Testis (tissue), 3 donors: ENCODE results near the gene PAXIP1. TPM values are rescaled to one million over a fixed set of nuclear protein-coding genes. Genes with fewer than 3 reads are reported as not detected.
"Not testable (repeated sequence)": the region's sequence is repeated elsewhere in the genome, so short reads cannot be mapped to it uniquely, and the experiment has no call there.

Source experiments
- DNase-seq: peaks from one replicate; pipeline ENCODE4 v3.0.0-alpha.2; 2019
- H3K27ac ChIP-seq, 2 donors: fragments of 200-600 bp; sonication (generic); one replicate each; pipeline ENCODE4 v1.5.1; 2019
- H3K27me3 ChIP-seq: fragments of 200-600 bp; sonication (generic); one replicate; pipeline ENCODE4 v1.5.1; 2019
- H3K36me3 ChIP-seq: fragments of 200-600 bp; sonication (generic); one replicate; pipeline ENCODE4 v1.5.1; 2017; ENCODE audit warnings: low read depth; ENCODE audit errors: missing control alignments
- H3K4me1 ChIP-seq: fragments of 200-600 bp; sonication (generic); one replicate; pipeline ENCODE4 v1.5.1; 2019
- H3K4me3 ChIP-seq, 2 donors: fragments of 200-600 bp; sonication (generic); one replicate each; pipeline ENCODE4 v1.5.1; 2017 to 2019
- H3K9me3 ChIP-seq: fragments of 200-600 bp; sonication (generic); one replicate; pipeline ENCODE4 v1.5.1; 2017
- POLR2A ChIP-seq: fragments of 450-650 bp; IDR thresholded peaks from one replicate; pipeline ENCODE4 v1.6.1; 2017; ENCODE audit warnings: antibody characterized with exemption, mild to moderate bottlenecking, moderate library complexity
- WGBS, 2 donors: methylation state at CpG; one replicate each; pipeline ENCODE4 v1.1.5; 2018; 5-methylcytosine and 5-hydroxymethylcytosine counted together
- intact Hi-C: fragments of 100-400 bp; cut with DNase I; formaldehyde crosslinking; loops from one replicate; pipeline ENCODE4 v1.15.1; 2023; ENCODE audit warnings: low total_unique reads
- polyA plus RNA-seq: library from polyadenylated mRNA; stranded (reverse); fragments of 350-450 nt; fragmentation: Illumina TruSeq; extraction: RNeasy Lipid Tissue Mini Kit (QIAGEN cat#74804); gene quantifications from one replicate; pipeline ENCODE4 v1.2.3, GENCODE V29; 2014; ENCODE audit warnings: low read depth, low replicate concordance; ENCODE audit not compliant: insufficient read depth
- total RNA-seq, 2 donors: library from RNA; depleted of rRNA; stranded (reverse); fragments of >200 nt; gene quantifications; one replicate each; pipeline ENCODE4 v1.2.3, GENCODE V29; 2016
- TF ChIP-seq, protein P1 (sequence below), 3 experiments: fragments of 450-650 bp in 2 of 3; fragments of 200-600 bp in 1 of 3; sonication (generic) in 1 of 3; IDR thresholded peaks; one replicate each; pipeline ENCODE4 v1.5.1; 2016 to 2019; ENCODE audit warnings: antibody characterized with exemption in 3 of 3, mild to moderate bottlenecking in 2 of 3, moderate library complexity in 1 of 3

PAXIP1 gene
- total and polyA plus RNA-seq, 3 donors from 2014 or later, result 24.2 to 39.4 (median 37.2) TPM

DNA sequence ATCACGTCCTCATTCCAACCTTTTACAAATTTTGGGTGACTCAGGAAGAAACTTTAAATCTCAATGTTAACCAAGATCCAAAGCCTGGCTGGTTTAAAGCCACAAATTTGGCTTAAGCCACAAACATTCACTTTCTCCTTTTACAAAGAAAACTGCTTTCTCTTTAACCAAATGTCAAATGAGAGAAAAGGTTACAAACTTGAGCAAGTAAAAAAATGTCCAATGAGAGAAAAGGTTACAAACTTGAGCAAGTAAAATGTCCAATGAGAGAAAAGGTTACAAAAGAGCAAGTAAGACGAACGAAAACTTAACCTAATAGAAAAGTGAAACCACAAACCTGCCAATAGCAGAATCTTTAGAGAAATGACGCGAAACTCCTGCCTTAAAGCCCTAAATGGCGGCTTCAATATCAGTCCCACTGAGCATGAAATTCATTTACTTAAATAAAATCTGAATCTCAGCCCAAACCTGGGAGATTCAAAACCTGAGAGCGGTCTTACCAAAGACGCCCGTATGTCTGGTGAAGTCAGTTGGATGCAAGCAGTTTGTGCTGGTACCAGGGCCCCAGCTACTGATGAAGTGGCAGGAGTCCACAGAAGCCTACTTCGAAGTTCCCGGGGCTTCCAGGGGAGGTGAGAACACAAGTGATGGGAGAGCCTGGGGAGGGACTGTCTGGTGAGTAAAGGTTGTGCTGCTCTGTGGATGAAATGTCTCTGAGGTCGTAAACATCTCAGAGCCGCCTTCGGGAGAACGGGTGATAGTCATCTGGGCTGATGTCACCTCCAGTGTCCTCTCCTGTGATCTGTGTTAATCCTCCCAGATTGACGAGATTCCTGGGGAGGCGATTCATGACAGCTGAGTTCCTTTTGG, 74.6 kb downstream of the PAXIP1 start:
- Histone ChIP-seq H3K9me3 (no peaks in the 10 kb centered on the region), H3K4me3 (peak overlapping the region; percentile 55 to 67), H3K27me3 (no peaks in the 10 kb centered on the region), H3K4me1 (peaks cover 5% of the 10 kb centered on the region), H3K36me3 (no peaks in the 10 kb centered on the region), H3K27ac (peak overlapping the region; percentile 87 to 91)
- peak; percentile 56 for DNase-seq
- TF ChIP-seq, protein P1, sequence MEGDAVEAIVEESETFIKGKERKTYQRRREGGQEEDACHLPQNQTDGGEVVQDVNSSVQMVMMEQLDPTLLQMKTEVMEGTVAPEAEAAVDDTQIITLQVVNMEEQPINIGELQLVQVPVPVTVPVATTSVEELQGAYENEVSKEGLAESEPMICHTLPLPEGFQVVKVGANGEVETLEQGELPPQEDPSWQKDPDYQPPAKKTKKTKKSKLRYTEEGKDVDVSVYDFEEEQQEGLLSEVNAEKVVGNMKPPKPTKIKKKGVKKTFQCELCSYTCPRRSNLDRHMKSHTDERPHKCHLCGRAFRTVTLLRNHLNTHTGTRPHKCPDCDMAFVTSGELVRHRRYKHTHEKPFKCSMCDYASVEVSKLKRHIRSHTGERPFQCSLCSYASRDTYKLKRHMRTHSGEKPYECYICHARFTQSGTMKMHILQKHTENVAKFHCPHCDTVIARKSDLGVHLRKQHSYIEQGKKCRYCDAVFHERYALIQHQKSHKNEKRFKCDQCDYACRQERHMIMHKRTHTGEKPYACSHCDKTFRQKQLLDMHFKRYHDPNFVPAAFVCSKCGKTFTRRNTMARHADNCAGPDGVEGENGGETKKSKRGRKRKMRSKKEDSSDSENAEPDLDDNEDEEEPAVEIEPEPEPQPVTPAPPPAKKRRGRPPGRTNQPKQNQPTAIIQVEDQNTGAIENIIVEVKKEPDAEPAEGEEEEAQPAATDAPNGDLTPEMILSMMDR (IDR thresholded peaks at IDR 0.05), result no peak
- no peak for TF ChIP-seq POLR2A
- intact Hi-C loops, result no loop called here
- 0 to 8% methylated on average over 15 to 17 of the region's 17 CpGs for WGBS, 2 donors

DNA sequence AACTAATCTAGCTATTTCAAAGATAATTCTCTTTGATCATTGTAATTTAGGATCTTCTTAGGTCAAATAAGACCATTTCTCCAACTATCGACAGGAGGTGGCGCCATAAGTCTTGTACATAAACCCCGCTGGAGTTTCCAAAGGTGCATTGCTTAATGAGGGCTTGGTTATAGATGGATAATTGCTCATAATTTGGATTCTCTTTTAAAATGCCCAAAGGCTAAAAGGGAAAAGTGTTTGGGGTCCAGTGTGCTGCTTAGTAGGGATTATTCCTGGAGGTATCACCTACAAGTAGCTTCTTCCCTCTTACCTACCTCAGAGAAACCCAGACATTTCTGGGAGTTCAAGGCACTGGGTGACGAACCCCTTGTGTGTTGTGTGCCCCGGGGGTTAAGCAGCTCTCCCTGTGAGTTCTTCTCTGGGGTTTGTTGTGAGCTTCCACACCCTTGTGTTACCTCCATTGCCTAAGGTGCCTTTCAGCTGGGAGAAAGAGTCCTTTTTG, 75.2 kb downstream of the PAXIP1 start:
- TF ChIP-seq, protein P1 (IDR thresholded peaks at IDR 0.05), result peak; percentile 57 to 64 (median 61)
- TF ChIP-seq POLR2A, result no peak
- Histone ChIP-seq H3K9me3 (no peaks in the 10 kb centered on the region), H3K27ac (peak overlapping the region; percentile 87 to 91), H3K36me3 (no peaks in the 10 kb centered on the region), H3K27me3 (no peaks in the 10 kb centered on the region), H3K4me1 (peaks cover 5% of the 10 kb centered on the region), H3K4me3 (peak overlapping the region; percentile 55 to 67)
- intact Hi-C loops, result no loop called here
- 2 to 4% methylated on average over 5 of the region's 5 CpGs for WGBS, 2 donors
- DNase-seq, result peak; percentile 96

DNA sequence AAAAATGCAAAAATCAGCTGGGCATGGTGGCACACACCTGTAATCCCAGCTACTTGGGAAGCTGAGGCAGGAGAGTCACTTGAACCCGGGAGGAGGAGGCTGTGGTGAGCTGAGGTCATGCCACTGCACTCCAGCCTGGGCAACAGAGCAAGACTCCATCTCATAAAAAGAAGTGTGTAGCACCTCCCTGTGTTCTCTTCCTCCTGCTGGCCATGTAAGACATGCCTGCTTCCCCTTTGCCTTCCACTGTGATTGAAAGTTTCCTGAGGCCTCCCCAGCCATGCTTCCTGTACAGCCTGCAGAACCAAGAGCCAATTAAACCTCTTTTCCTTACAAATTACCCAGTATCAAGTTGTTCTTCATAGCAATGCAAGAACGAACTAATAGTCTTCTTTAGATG, 80.5 kb downstream of the PAXIP1 start:
- DNase-seq, H3K36me3 ChIP-seq, H3K27ac ChIP-seq, H3K4me1 ChIP-seq, H3K27me3 ChIP-seq, H3K9me3 ChIP-seq, intact Hi-C loops, H3K4me3 ChIP-seq: not testable (repeated sequence)
- WGBS, 2 donors, result 87 to 88% methylated on average over 2 of the region's 2 CpGs

DNA sequence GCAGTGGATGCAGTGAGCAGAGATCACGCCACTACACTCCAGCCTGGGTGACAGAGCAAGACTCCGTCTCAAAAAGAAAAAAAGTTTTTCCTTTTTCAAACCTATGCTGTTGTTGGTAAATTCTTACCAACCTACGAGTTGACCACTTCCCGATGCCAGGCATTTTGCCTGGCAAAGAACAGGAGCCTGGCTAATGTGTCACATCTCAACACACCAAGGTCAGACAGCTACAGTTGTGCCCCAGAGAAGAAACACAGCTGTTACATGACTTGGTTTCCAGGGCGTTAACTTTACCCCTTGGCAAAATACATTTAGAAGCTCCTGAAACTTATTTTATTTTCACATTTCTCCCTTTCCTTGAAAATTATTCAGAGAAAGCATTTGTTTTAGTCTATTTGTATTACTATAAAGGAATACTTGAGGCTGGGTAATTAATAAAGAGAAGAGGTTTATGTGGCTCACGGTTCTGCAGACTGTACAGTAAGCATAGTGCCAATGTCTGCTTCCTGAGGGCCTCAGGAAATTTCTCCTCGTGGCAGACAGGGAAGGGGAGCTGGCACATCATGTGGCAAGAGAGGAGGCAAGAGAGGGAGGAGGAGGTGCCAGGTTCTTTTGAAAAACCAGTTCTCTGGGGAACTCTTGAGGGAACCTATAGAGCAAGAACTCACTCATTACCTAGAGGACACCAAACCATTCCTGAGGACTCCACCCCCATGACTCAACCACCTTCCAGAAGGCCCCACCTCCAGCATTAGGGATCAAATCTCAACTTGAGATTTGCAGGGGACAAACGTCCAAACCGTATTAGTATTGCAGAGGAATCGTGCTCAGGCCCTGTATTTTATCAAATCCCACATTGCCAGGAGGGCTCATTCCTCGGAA, 83.3 kb downstream of the PAXIP1 start:
- DNase-seq, result no peak
- Histone ChIP-seq H3K36me3 (no peaks in the 10 kb centered on the region), H3K27ac (no peak overlapping the region), H3K4me1 (no peaks in the 10 kb centered on the region), H3K27me3 (no peaks in the 10 kb centered on the region), H3K4me3 (no peak overlapping the region), H3K9me3 (no peaks in the 10 kb centered on the region)
- intact Hi-C loops, result no loop called here
- 67 to 78% methylated on average over 11 of the region's 11 CpGs for WGBS, 2 donors
- TF ChIP-seq POLR2A, result no peak
- TF ChIP-seq, protein P1 (IDR thresholded peaks at IDR 0.05), result no peak

DNA sequence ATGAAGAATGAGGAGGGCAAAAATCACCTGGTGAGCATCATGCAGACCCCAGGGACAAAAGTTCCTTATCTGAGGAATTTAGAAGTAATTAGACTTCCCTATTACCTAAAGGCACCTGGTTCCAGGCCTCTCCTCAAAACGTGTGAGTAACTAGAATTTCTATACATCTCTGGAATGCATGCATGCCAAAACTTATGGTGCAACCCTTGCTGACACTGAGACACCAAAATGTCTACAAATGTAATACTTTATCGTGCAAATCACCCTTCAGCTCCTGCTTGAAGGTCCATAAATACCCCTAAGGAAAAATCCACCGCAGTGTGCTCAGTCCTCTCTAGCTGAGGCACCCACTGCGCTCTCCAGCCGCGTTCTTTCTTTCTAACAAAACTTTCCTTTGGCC, 84.2 kb downstream of the PAXIP1 start:
- H3K27ac ChIP-seq, result no peak overlapping the region
- H3K36me3 ChIP-seq, result no peaks in the 10 kb centered on the region
- DNase-seq, result no peak
- no peaks in the 10 kb centered on the region for H3K27me3 ChIP-seq
- WGBS, 2 donors, result 83 to 86% methylated on average over 6 of the region's 6 CpGs
- no peaks in the 10 kb centered on the region for H3K4me1 ChIP-seq
- TF ChIP-seq, protein P1 (IDR thresholded peaks at IDR 0.05), result no peak
- no peak for TF ChIP-seq POLR2A
- intact Hi-C loops, result no loop called here
- H3K4me3 ChIP-seq, result no peak overlapping the region
- H3K9me3 ChIP-seq, result no peaks in the 10 kb centered on the region
